Neural cell (in vitro differentiated cells): ENCODE results near the gene ESR2. TPM values are rescaled to one million over a fixed set of nuclear protein-coding genes. Genes with fewer than 3 reads are reported as not detected.

ENCODE experiments used
- H2AFZ ChIP-seq: fragments of 200-600, 300-800 bp; sonication (generic), shearing (Covaris generic); 2 replicates; pipeline ENCODE4 v1.6.0; 2014; ENCODE audit warnings: low read depth, mild to moderate bottlenecking, antibody characterized with exemption, low read length, moderate library complexity
- H3F3A ChIP-seq: fragments of 200-600 bp; shearing (Covaris generic); 2 replicates; pipeline ENCODE4 v1.6.1; 2016; ENCODE audit warnings: mild to moderate bottlenecking, moderate library complexity, mixed read lengths, antibody characterized with exemption, low read length; ENCODE audit not compliant: insufficient read depth, poor library complexity, severe bottlenecking
- H3K27ac ChIP-seq: fragments of 200-600, 300-800 bp; sonication (generic), shearing (Covaris generic); 2 replicates; pipeline ENCODE4 v1.5.1; 2014; ENCODE audit warnings: mild to moderate bottlenecking, low read length, moderate library complexity
- H3K27me3 ChIP-seq: fragments of 300-800, 200-600 bp; sonication (generic), shearing (Covaris generic); 2 replicates; pipeline ENCODE4 v1.6.0; 2014; ENCODE audit warnings: mild to moderate bottlenecking, low read depth, low read length, moderate library complexity; ENCODE audit not compliant: insufficient read depth
- H3K36me3 ChIP-seq: fragments of 300-800, 200-600 bp; sonication (generic), shearing (Covaris generic); 2 replicates; pipeline ENCODE4 v1.5.1; 2014; ENCODE audit warnings: mild to moderate bottlenecking, antibody characterized with exemption, low read length, moderate library complexity; ENCODE audit not compliant: insufficient read depth
- H3K4me2 ChIP-seq: fragments of 300-800, 200-600 bp; sonication (generic), shearing (Covaris generic); 2 replicates; pipeline ENCODE4 v1.6.0; 2014; ENCODE audit warnings: mild to moderate bottlenecking, low read length
- H3K4me3 ChIP-seq: fragments of 300-800, 200-600 bp; sonication (generic), shearing (Covaris generic); 2 replicates; pipeline ENCODE4 v1.5.1; 2014; ENCODE audit warnings: mild to moderate bottlenecking, low read length, moderate library complexity
- H3K79me2 ChIP-seq: fragments of 200-600 bp; shearing (Covaris generic); replicated peaks from 2 replicates; pipeline ENCODE4 v1.6.0; 2014; ENCODE audit warnings: mild to moderate bottlenecking, low read length, moderate library complexity; ENCODE audit not compliant: insufficient read depth
- H3K9ac ChIP-seq: fragments of 300-800, 200-600 bp; sonication (generic), shearing (Covaris generic); 2 replicates; pipeline ENCODE4 v1.6.1; 2016; ENCODE audit warnings: mild to moderate bottlenecking, low read length, mixed read lengths
- H3K9me2 ChIP-seq: fragments of 200-600 bp; shearing (Covaris generic); 2 replicates; pipeline ENCODE4 v1.6.1; 2016; ENCODE audit warnings: mild to moderate bottlenecking, low read length, mixed read lengths; ENCODE audit not compliant: insufficient read depth
- H3K9me3 ChIP-seq: fragments of 200-600, 300-800 bp; sonication (generic), shearing (Covaris generic); 2 replicates; pipeline ENCODE4 v1.6.1; 2016; ENCODE audit warnings: mild to moderate bottlenecking, mixed run types, low read length, moderate library complexity, mixed read lengths
- H4K20me1 ChIP-seq: fragments of 200-600 bp; shearing (Covaris generic); 2 replicates; pipeline ENCODE4 v1.6.1; 2016; ENCODE audit warnings: mild to moderate bottlenecking, mixed run types; ENCODE audit not compliant: insufficient read depth
- EP300 ChIP-seq: fragments of 450-650 bp; conservative IDR thresholded peaks from 2 replicates; pipeline ENCODE4 v1.6.1; 2014; ENCODE audit warnings: antibody characterized with exemption, mild to moderate bottlenecking, moderate library complexity; ENCODE audit not compliant: poor library complexity, severe bottlenecking
- EZH2 ChIP-seq: fragments of 200-600, 300-800 bp; shearing (Covaris generic), sonication (generic); IDR thresholded peaks from 2 replicates; pipeline ENCODE4 v1.6.1; 2014; ENCODE audit warnings: antibody characterized with exemption, low read length, borderline replicate concordance, mild to moderate bottlenecking; ENCODE audit not compliant: insufficient read depth, poor library complexity, severe bottlenecking
- MXI1 ChIP-seq: fragments of 450-650 bp; conservative IDR thresholded peaks from 2 replicates; pipeline ENCODE4 v1.6.1; 2014; ENCODE audit warnings: antibody characterized with exemption, mild to moderate bottlenecking; ENCODE audit not compliant: poor library complexity, severe bottlenecking
- POLR2AphosphoS5 ChIP-seq: IDR thresholded peaks from 2 replicates; pipeline ENCODE4 v1.6.1; 2012
- RAD21 ChIP-seq: fragments of 450-650 bp; conservative IDR thresholded peaks from 2 replicates; pipeline ENCODE4 v1.6.1; 2014; ENCODE audit warnings: antibody characterized with exemption, mild to moderate bottlenecking, moderate library complexity
- SMC3 ChIP-seq: fragments of 450-650 bp; conservative IDR thresholded peaks from 2 replicates; pipeline ENCODE4 v1.6.1; 2014; ENCODE audit warnings: antibody characterized with exemption, mild to moderate bottlenecking, moderate library complexity; ENCODE audit not compliant: poor library complexity
- TAF1 ChIP-seq: IDR thresholded peaks from 2 replicates; pipeline ENCODE4 v1.6.1; 2012; ENCODE audit warnings: low read depth
- polyA plus RNA-seq: library from polyadenylated mRNA; depleted of rRNA; stranded (reverse); fragments of >200 nt; gene quantifications from 2 replicates; pipeline ENCODE4 v1.2.3, GENCODE V29; 2014
- TF ChIP-seq, protein P1 (sequence below): IDR thresholded peaks from 2 replicates; pipeline ENCODE4 v1.6.1; 2012; ENCODE audit warnings: borderline replicate concordance
- TF ChIP-seq, protein P2 (sequence below): fragments of 450-650 bp; IDR thresholded peaks from 2 replicates; pipeline ENCODE4 v1.5.1; 2014; ENCODE audit warnings: antibody characterized with exemption, mild to moderate bottlenecking, moderate library complexity; ENCODE audit not compliant: poor library complexity, severe bottlenecking

Gene ESR2
- polyA plus RNA-seq, 1 donor from 2014 or later = 0.35 TPM

DNA sequence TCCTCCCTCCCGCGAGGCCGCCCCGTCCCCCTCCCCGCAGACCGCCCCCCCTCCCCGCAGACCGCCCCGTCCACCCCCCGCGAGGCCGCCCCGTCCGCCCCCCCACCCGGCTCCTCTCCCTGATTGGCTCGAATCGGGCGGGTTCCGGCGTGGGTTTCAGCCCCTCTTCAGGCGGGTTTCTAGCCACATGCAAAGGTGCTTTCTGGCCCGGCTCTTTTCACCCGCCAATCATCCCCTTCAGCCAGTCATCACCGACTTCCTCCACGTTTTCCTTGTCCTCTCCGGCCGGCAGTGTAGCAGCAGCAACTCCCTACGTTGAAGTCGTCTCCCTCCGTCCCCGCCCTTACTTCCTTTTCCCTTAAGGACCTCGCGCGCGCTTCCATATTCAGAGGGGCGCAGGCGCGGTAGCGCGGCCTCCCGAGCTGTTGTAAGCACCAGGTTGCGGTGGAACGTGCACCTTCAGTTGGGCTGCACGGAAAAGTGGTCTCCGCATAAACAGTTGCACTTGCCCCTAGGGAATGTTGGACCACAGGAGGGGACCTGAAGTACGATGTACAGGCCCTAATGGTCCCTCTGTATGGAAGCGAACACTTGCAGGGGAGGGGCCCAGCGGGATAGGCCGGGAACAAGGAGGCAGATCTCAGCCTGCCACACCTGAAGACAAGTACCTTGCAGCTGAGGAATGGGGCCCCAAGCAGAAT lies 44.6 kb upstream of the ESR2 start:
- Histone ChIP-seq H3K4me2 (peak overlapping the region; percentile 40), H3K4me3 (peak overlapping the region; percentile 89), H3K9ac (peak overlapping the region; percentile 86), H3K9me3 (no peaks in the 10 kb centered on the region), H4K20me1 (no peaks in the 10 kb centered on the region), H2AFZ (peak overlapping the region; percentile 10), H3F3A (peaks cover 7% of the 10 kb centered on the region), H3K27me3 (no peaks in the 10 kb centered on the region), H3K27ac (peak overlapping the region; percentile 89), H3K79me2 (no peaks in the 10 kb centered on the region), H3K36me3 (no peaks in the 10 kb centered on the region), H3K9me2 (no peaks in the 10 kb centered on the region)
- TF ChIP-seq, protein P1, sequence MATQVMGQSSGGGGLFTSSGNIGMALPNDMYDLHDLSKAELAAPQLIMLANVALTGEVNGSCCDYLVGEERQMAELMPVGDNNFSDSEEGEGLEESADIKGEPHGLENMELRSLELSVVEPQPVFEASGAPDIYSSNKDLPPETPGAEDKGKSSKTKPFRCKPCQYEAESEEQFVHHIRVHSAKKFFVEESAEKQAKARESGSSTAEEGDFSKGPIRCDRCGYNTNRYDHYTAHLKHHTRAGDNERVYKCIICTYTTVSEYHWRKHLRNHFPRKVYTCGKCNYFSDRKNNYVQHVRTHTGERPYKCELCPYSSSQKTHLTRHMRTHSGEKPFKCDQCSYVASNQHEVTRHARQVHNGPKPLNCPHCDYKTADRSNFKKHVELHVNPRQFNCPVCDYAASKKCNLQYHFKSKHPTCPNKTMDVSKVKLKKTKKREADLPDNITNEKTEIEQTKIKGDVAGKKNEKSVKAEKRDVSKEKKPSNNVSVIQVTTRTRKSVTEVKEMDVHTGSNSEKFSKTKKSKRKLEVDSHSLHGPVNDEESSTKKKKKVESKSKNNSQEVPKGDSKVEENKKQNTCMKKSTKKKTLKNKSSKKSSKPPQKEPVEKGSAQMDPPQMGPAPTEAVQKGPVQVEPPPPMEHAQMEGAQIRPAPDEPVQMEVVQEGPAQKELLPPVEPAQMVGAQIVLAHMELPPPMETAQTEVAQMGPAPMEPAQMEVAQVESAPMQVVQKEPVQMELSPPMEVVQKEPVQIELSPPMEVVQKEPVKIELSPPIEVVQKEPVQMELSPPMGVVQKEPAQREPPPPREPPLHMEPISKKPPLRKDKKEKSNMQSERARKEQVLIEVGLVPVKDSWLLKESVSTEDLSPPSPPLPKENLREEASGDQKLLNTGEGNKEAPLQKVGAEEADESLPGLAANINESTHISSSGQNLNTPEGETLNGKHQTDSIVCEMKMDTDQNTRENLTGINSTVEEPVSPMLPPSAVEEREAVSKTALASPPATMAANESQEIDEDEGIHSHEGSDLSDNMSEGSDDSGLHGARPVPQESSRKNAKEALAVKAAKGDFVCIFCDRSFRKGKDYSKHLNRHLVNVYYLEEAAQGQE = peak; percentile 74
- TF ChIP-seq EP300 (peak; percentile 42), SMC3 (peak; percentile 32), MXI1 (peak; percentile 83), RAD21 (no peak), TAF1 (no peak), POLR2AphosphoS5 (peak; percentile 92), EZH2 (no peak)
- TF ChIP-seq, protein P2, sequence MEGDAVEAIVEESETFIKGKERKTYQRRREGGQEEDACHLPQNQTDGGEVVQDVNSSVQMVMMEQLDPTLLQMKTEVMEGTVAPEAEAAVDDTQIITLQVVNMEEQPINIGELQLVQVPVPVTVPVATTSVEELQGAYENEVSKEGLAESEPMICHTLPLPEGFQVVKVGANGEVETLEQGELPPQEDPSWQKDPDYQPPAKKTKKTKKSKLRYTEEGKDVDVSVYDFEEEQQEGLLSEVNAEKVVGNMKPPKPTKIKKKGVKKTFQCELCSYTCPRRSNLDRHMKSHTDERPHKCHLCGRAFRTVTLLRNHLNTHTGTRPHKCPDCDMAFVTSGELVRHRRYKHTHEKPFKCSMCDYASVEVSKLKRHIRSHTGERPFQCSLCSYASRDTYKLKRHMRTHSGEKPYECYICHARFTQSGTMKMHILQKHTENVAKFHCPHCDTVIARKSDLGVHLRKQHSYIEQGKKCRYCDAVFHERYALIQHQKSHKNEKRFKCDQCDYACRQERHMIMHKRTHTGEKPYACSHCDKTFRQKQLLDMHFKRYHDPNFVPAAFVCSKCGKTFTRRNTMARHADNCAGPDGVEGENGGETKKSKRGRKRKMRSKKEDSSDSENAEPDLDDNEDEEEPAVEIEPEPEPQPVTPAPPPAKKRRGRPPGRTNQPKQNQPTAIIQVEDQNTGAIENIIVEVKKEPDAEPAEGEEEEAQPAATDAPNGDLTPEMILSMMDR = no peak

DNA sequence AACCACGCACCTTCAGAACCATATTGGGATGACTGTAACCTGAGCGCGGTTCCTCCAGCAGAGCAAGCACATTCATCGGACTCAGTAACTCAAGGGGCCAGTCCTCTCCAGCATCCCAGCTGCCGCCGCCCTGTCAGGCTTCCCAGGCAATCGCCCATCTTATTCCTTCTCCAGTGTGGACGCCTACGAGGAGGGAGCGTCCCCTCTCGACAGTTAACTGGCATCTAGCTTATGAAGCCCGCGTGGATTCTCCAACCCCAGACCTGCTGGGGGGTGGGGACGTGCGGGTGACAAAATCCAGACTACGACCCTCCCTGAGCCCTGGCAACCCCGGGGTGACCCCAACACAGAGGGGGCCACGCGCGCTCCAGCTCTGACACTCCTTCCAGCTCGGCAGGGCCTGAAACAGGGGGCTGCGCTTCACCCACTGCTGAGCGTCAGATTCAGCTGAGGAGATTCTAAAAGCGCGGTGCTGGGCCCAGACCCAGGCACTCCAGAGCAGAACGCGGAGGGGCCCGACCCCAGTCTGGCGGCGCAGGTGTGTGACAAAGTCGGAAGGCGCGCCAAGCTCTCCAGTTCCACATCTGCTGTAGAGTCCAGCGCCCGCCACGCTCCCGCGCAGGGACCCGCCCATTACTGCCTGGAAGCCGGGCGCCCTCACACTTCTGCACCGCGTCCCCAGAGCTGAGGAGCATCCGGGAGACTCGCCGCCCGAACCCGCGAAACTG lies 43.9 kb upstream of the ESR2 start:
- Histone ChIP-seq H3K4me3 (peak overlapping the region; percentile 89), H3K9ac (peak overlapping the region; percentile 86), H3K9me3 (no peaks in the 10 kb centered on the region), H3K27ac (peak overlapping the region; percentile 89), H3K27me3 (no peaks in the 10 kb centered on the region), H3K36me3 (no peaks in the 10 kb centered on the region), H3K9me2 (no peaks in the 10 kb centered on the region), H3K79me2 (no peaks in the 10 kb centered on the region), H2AFZ (peak overlapping the region; percentile 96), H3K4me2 (peak overlapping the region; percentile 88), H4K20me1 (no peaks in the 10 kb centered on the region), H3F3A (peaks cover 7% of the 10 kb centered on the region)
- TF ChIP-seq TAF1 = no peak
- TF ChIP-seq SMC3 = peak; percentile 53
- TF ChIP-seq, protein P1 = peak; percentile 71
- TF ChIP-seq POLR2AphosphoS5 = peak; percentile 60
- TF ChIP-seq EP300 = no peak
- TF ChIP-seq, protein P2 = peak; percentile 49
- peak; percentile 46 for TF ChIP-seq RAD21
- TF ChIP-seq MXI1 = peak; percentile 72
